AML-193 (cell line): ENCODE data around the gene DNAJC5.
A peak's percentile ranks its signal among the peaks of the same experiment; 100 is the strongest.
"Not testable (repeated sequence)": the region's sequence is repeated elsewhere in the genome, so short reads cannot be mapped to it uniquely, and the experiment has no call there.

Source experiments
- DNase-seq, 2 experiments: peaks; one replicate each; lab custom pipeline; 2025; lab: John Stamatoyannopoulos, UW

Gene DNAJC5, protein sequence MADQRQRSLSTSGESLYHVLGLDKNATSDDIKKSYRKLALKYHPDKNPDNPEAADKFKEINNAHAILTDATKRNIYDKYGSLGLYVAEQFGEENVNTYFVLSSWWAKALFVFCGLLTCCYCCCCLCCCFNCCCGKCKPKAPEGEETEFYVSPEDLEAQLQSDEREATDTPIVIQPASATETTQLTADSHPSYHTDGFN

DNA sequence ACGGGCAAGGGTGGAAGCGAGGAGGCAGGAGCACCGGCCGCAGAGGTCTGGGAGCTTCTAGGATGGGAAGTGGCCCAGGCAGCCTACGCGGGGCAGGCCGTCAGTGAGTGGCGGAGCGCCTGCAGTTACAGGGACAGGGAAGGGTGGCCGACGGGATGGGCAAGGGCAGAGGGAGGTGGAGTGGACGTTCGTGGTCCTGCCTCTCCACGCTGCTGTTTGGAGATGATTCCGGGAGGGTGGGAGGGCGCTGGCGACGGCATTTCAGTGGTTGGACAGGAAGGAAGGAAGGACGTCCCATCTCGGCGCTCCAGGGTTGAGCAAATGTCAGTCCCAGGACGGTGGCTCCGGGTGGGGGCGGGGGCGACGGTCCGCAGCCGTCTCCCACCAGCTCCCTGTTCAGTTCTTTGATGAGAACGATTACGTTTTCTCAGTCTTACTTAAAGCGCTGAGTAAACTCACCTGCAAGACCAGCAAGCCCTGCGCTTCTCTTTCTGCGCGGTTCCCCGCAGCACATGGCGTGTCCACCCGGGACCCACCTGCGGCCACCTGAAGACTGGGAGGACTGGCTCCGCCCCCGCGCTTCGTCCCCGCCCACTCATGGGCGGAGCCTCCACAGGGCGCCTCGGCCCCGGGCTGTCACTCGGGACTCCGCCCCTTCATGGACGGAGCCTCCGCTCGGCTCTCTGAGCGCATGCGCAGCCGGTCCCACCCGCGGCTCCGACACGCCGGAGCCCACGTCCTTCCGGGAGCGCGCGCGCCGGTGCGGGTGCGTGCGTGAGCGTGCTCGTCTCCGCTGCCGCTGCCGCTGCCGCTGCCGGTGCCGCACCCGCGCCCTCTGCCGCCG, at the start of gene DNAJC5:
DNAJC5 (plus strand) TSS at position 769 of the 844 bp plus-strand sequence. CDS start 33,220 bp downstream, outside the sequence.
- peak; percentile 80 to 83 for DNase-seq

DNA sequence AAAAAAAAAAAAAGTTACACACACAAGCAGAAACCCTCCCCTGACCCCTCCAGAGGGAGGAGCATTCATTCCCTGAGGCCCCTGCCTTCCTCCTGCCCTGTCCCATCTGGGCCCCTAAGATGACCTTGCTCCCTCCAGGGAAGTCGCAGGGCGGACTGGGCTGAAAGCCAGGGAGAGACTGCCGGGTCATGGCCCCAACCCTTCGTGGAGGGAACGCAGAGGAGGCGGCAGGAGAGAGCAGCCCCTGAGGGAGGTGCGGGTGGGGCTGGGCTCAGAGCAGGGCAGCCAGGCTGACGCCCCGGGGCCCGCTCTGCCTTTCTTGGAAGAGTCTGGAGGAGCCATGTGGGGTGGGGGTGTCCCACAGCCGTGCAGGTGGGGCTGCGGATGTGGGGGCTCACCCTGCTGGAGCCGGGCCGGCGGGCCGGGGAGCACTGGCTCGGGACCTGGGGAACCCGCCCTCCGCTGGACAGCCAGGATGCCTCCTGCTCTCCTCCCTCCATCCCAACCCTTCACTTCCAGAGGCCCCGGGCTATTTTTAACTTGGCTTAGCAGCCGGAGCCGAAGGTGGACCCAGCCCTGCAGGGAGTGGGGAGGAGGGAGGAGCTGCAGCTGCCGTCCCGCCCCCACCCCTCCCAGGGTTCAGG, 48.7 kb upstream of the DNAJC5 start:
- no peak for DNase-seq

DNA sequence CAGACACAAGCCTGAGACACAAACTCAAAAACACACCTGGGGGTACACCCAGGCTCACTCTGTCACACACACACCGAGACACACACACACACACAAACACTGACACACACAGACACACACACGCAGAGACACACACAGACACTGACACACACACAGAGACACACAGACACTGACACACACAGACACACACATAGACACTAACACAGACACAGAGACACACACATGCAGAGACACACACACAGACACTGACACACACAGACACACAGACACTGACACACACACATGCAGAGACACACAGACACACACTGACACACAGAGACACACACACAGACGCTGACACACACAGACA, 48.1 kb upstream of the DNAJC5 start:
- no peak for DNase-seq

DNA sequence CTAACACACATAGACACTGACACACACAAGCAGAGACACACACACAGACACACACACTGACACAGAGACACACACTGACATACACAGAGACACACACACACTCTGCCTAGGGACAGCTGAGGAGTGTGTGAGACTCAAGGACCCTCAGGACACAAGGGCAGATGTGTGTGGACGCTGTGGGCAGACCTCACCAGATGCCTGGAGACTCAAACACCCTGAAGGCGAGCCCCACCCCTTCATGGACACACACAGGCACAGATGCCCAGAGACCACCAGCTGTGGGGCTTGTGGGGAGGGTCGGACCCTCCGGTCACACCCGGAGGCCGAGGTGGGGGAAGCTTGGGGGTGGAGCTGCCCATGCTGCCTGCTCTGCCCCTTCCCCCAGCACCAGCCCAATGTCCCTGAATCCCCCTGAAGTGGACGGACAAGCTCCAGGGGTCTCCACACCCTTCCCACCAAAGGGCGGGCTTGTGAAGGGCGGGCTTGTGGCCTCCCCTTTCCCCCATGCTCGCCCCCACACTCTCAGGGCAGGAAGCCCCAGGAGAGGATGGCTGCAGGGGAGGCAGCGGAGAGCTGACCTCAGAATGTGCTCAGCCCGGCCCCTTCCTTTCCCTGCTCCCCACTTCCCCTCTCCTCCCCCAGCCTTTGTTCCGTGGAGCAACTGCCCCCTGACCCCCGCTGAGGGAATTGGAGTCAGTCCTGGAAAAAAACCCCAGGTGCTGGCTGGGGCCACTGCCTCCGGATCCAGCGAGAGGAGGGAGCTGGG, 47.5 kb upstream of the DNAJC5 start:
- DNase-seq: no peak

DNA sequence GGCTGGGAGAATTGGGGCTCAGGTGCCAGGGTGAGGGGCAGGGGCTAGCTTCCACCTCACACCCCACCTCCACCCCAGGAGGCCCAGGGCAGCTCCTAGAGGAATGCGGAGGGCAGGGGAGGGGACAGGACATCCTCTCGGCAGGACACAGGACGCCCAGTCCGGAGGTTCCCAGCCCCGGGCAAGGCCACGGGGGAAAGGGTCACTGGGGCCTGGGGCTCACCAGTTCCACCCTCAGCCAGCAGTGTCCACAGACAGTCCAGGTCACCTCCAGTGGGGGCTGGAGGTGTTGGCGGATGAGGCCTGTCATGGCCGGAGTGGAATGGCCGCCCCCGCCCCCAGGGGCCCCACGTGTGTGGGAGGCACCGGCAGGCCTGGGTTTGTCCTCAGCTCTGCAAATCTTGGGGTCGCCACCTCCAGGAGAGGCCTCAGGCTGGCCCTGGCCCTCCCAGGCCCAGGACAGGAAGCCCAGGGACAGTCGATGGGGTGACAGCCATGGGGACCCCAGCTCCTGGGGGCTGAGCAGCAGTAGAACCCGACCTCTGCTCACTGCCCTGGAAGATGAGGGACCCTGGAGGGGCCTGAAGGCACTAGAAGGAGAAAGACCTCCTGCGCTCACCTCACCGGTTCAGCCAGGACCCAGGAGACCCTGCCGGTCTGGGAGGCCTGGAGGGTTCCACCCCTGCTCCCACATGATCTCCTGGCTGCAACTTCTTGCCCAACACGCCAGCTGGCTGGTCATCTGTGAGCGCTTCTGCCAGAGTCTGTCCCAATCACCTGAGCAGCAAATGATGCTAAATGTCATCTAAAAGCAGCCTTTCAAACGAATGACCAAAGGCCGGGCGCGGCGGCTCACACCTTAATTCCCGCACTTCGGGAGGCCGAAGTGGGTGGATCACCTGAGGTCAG, 46.7 kb upstream of the DNAJC5 start:
- no peak for DNase-seq

DNA sequence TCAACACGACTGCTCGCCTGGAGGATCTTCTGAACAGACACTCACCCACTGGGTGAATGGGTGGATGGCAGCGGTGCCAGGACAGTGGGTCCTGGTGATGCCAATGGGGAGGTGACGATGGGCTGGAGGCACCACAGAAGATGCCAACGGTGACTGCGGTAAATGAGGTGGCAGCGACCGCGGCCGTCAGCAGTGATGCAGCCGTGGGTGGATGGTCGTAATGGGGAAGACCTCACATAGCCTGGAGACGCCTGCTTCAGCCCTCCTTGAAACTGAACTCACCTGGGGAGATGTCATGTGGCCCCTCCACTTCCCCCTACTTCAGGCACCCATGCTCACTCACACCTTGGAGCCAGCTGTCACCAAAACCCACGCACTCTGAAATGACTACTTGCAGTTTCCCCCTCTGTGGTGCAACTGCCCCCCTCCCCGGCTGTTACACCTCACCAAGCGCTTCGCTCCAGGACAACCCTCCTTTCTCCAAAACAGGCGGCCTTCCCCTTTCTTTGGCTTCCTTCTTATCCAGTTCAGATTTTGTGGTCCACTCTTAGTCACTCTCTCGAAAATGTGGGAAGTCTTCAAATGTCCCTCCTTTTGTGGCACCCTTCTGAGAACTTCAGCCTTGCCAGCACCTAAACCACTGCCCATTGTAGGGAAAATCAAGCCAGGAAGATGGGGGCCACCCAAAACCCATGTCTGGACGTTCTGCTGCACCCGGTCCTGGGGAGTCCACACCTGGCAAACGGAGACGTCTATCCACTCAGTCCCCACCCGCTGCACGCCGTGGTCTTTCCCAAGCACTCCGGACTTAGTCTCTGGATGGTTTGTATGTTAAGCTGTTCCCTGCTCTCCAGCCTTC, 44.0 kb upstream of the DNAJC5 start:
- DNase-seq: no peak

DNA sequence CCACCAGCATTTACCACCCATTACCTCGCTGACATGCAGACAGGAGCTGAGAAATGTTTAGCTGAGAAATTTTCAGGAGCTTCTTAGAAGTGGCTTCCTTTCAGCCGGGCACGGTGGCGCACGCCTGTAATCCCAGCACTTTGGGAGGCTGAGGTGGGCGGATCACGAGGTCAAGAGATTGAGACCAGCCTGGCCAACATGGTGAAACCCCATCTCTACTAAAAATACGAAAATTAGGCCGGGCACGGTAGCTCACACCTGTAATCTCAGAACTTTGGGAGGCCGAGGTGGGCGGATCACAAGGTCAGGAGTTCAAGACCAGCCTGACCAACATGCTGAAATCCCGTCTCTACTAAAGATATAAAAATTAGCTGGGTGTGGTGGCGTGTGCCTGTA, 43.4 kb upstream of the DNAJC5 start:
- DNase-seq: not testable (repeated sequence)

DNA sequence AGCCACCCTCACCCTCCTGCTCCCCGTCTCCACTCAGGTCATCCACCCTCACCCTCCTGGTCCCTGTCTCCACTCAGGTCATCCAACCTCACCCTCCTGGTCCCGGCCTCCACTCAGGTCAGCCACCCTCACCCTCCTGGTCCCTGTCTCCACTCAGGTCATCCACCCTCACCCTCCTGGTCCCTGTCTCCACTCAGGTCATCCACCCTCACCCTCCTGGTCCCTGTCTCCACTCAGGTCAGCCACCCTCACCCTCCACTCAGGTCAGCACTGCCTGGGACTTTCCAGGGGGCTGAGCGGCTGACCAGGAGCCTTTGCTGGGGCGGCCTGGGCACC, 41.2 kb upstream of the DNAJC5 start:
- not testable (repeated sequence) for DNase-seq

DNA sequence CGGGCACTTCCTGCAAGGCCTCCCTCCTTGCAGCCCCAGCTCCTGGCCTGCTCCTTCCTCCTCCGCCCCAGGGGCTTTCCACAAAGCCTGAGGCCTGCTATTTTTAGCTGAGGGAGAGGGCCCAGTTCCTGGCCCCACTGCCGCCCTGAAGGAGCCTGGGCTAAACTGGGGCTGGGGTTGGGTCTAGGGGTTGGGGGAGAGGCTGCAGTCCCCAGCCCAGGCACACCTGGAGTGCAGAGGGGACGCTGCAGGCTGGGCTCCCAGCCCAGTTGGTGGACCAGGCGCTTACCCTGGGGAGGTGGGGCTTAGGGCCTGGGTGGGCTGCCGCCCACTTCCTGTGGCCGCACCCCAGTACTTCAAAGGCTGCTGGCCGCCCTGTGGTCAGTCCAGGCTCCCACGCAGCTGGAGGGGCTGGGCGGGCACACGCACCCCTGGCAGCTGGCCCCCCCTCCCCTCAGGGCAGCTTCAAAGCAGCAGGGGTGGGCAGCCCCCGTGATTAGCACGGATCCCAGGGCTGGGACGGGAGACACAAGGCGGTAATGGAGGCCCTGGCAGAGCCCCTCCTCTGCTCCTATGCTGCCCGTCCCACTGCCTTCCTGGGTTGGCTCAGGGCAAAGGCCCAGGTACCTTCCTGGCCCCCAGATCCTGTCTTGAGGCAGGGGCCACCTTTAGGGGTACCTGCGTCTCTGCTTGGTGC, 40.7 kb upstream of the DNAJC5 start:
- DNase-seq: no peak

DNA sequence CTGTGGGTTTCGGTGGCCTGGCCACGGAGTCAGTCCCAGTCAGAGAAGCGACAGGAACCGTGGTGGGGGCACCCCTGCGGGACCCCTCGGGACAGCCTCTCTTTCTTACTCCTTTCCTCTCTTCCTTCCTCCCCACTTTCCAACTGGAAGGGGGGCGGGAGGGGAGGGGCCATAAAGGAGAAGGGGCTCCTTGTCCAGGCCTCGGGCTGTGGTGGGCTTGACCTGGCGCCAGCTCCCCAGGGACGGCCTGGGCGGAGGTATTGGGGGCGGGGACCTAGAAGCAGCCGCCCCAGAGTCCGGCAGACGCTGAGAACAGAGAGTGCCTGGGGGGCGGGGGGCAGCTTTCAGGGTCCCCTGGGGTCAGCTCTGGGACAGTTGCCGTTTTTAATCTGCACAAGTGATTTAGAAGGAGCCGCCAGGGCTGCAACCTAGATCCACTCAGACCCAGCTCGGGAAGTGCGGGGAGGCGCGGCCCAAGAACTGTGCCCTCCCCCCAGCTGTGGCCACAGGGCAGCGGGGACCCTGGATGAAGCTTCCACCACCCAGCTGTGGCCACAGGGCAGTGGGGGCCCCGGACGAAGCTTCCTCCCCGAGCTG, 40.1 kb upstream of the DNAJC5 start:
- DNase-seq: no peak

DNA sequence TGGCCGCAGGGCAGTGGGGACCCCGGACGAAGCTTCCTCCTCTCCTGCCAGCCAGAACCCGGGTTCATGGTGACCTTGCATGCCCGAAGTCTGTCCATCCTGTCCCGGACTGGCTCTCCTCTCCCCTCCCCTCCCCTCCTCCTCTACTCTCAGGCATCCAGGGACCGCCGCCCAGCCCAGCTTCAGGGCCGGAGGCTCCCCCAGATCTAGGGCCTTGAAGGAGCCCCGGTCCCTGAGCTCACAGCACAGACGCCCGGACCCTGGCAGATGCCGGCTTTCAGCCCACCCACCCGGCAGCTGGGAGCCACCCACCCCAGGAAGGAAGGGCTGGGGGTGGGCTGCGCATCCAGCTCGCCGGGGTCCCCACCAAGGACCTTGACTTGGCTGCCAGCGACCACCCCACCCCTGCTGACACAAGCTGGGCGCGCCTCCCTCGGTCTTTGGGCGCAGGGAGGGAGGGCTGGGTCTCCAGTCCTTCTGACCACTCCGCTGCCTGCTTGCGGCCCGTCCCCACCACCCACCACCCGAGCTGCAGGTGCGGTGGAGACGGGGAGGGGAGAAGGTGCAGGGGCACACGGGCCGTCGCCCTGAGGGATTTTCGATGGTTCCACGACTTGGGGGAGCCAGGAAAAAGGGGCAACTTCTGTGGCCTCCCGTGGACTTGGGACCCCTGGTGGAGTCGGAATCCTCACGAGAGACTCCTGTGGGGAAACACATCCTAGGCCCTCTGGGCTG, 39.4 kb upstream of the DNAJC5 start:
- no peak for DNase-seq

DNA sequence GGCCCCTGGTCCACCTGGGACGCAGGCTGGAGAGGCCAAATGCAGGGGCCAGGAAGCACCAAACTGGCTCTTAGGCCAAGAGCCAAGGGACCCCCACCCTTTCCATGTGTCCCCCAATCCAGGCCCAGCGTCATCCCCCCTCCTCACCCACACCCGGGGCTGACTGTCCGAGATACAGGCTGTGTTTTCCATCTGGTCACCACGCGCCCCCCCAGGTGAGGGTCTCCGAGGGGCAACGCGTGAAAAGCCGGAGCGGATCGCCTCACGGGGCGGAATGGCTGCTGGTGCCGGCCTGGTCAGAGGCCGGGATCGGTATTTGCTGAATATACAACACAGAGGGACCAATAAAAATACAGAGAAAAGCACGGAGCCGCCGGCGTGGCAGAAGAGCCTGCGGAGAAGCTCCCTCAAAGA, 38.8 kb upstream of the DNAJC5 start:
- no peak for DNase-seq

DNA sequence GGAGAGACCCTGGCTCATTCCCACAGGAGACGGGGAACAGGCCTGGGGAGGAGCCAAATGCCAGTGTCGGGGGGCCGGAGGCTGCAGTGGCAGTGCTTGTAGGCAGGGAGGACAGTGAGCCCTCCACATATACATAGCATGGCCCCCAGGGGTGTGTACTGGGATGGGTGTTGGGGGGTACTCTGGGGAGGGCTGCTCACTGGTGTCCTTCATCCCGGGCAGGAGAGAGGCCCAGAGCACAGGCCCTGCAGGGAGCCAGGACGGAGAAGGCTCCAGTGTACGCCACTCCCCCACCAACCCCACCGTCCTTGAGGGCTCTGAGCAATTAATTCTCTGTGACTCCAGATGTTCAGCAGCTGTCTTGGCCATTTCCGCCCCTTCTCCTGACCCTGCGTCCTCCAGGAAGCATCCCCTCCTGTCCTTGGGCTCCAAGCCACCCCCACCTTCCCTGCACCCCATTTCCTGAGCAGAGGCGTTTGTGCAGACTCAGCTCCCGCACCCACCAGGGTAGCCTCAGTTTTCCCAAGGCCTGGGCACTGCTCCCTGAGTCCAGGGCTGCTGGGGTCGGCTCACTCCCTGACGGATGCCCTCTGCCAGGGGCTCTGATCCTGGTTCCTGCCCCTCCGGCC, 37.0 kb upstream of the DNAJC5 start:
- DNase-seq: no peak

DNA sequence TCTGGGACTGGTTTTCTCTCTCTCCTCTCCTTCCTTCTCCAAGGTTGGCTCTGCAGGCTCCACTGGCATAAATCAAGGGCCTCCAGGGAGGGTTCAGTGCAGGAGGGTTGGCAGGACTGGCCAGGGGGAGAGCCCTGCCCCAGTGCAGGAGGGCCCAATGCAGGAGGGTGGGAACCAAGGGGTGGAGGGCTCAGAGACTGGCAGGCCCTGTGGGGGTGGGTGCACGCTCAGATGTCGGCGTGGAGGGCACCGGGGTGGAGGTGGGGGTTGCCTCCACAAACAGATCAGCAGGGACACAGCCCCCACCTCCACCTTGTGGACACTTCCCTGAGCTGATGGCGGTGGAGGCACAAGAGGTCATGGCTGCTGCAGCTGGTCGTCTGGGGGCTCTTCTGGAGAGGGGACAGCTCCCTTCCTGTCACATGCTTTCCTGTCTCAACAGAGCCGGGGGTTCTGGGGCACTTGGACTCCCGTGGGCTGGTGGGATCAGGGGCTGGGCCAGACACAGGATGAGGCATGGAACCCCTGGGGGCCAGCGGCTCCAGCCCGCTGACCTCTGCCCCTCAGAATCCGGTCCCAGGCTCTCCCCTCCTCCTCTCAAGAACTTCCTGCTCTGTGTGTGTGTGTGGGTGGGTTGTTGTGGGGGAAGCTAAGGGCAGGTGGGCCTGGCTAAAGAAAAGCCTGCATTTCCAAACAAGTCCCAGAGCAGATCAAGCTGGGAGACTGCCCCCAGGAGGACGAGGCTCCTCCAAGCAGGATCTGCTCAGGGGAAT, 36.3 kb upstream of the DNAJC5 start:
- DNase-seq: no peak

DNA sequence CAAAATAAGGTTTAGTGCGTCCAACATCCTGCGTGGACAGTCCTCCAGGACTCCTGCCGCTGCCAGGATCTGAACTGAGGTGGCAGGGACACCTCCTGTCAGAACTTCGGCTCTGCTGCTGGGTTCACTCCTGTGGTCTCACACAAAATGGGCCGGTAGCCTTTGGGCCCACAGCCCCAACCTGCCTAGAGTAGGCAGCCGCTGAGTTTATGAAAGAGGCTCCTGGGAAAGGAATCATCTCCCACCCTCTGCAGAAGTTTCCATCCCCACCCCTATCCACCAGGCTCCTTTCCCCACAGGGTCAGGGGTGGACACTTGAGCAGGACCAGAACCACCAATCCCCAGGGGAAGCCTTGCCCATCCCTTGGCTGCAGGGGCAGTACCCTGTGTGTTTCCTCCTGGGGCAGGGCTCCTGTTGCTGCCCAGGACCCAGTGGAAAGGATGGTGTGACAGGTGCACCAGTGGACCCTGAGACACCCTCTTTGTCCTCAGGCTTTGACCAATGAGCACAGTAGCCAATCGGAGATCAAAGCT, 35.7 kb upstream of the DNAJC5 start:
- DNase-seq: no peak

DNA sequence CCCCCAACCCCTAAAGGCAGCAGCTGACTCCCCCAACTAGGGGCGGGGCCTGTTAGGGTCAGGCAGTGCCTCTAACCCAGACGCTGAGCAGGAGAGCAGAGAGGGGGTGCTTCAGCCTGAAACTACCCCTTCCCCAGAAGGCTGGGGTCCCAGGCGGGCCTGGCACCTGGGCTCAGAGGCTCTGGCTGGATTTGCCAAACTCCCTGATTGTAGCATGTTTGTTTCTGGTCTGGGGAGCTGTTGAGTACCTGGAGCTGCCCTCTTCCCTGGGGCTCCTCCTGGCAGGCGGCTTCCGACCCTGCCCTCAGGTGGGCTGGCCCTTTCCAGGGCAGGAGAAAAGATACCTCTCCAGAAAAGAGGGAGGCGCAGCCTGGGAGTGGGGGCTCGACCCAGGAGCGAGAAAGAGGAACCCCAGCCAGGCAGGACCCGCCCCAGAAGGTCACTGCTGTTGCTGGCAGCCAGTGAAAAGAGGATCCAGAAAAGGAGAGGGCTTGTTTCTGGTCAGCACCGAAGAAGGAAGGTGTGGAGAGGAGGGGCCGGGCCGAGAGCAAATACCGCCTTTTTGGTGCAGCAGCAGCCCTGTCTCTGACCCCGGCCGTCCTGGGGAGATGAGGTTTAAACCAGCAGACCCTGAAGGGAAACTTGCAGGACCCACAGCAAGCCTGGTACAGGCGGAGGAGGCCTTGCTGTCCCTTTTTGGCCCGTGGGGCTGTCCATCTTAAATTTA, 34.4 kb upstream of the DNAJC5 start:
- no peak for DNase-seq
